AG08396 (cell line): Measurements from ENCODE around the gene SLC12A1.

Experiments
- DNase-seq: peaks from one replicate; pipeline ENCODE4 v3.0.0; 2012; ENCODE audit warnings: low spot score, mixed read lengths

The SLC12A1 gene

GRCh38 chr15:48205981-48206380 lies at the start of gene SLC12A1:
Gene SLC12A1 (plus strand): TSS chr15:48206302. CDS start chr15:48207720, 1,418 bp downstream.
- DNase-seq = no peak

GRCh38 chr15:48168616-48169015 lies 37.5 kb upstream of the SLC12A1 start:
- no peak for DNase-seq

GRCh38 chr15:48170981-48171380 lies 35.1 kb upstream of the SLC12A1 start:
- DNase-seq = no peak

- DNase-seq = no peak
Measured at GRCh38 chr15:48175126-48175525, 31.0 kb upstream of the SLC12A1 start.

- DNase-seq = no peak
Measured at GRCh38 chr15:48176112-48176511, 30.0 kb upstream of the SLC12A1 start.

- DNase-seq = no peak
Measured at GRCh38 chr15:48176957-48177356, 29.1 kb upstream of the SLC12A1 start.

- peak; percentile 51 for DNase-seq
Measured at GRCh38 chr15:48177383-48177765, 28.7 kb upstream of the SLC12A1 start.

- DNase-seq = peak; percentile 80
Measured at GRCh38 chr15:48177766-48178647, 28.1 kb upstream of the SLC12A1 start, which contains the start of gene MYEF2. Gene MYEF2 (minus strand): TSS chr15:48178295. CDS start chr15:48178237, 58 bp downstream.

GRCh38 chr15:48178648-48178931 lies 27.5 kb upstream of the SLC12A1 start:
- DNase-seq = no peak

- DNase-seq = no peak
Measured at GRCh38 chr15:48182749-48183148, 23.4 kb upstream of the SLC12A1 start.

- DNase-seq = no peak
Measured at GRCh38 chr15:48185529-48185928, 20.6 kb upstream of the SLC12A1 start.

GRCh38 chr15:48186271-48186670 lies 19.8 kb upstream of the SLC12A1 start:
- no peak for DNase-seq

GRCh38 chr15:48190932-48191573 lies 15.0 kb upstream of the SLC12A1 start:
- DNase-seq = peak; percentile 53

- DNase-seq = no peak
Measured at GRCh38 chr15:48191574-48192225, 14.4 kb upstream of the SLC12A1 start, which contains the start of gene CTXN2. Gene CTXN2 (plus strand): TSS chr15:48191665. CDS start chr15:48201301, 9,636 bp downstream.

GRCh38 chr15:48202068-48202467 lies 4.0 kb upstream of the SLC12A1 start:
- no peak for DNase-seq

GRCh38 chr15:48221261-48221660 lies 15.2 kb downstream of the SLC12A1 start:
- DNase-seq = no peak

- no peak for DNase-seq
Measured at GRCh38 chr15:48221885-48222284, 15.8 kb downstream of the SLC12A1 start.

- no peak for DNase-seq
Measured at GRCh38 chr15:48222627-48223026, 16.5 kb downstream of the SLC12A1 start.

- DNase-seq = no peak
Measured at GRCh38 chr15:48225771-48226170, 19.7 kb downstream of the SLC12A1 start.

- DNase-seq = no peak
Measured at GRCh38 chr15:48230498-48230897, 24.4 kb downstream of the SLC12A1 start.

GRCh38 chr15:48233246-48233645 lies 27.1 kb downstream of the SLC12A1 start:
- DNase-seq = no peak

- no peak for DNase-seq
Measured at GRCh38 chr15:48239334-48239733, 33.2 kb downstream of the SLC12A1 start.

- no peak for DNase-seq
Measured at GRCh38 chr15:48242015-48242414, 35.9 kb downstream of the SLC12A1 start.
